IPS-20b (cell line): ENCODE measurements around the gene RTRAF.
A peak's percentile ranks its signal among the peaks of the same experiment; 100 is the strongest.

Experiments
- H3K27ac ChIP-seq: one replicate; pipeline ENCODE4 v1.5.1; 2013; ENCODE audit warnings: low read length
- H3K27me3 ChIP-seq: 2 replicates; pipeline ENCODE4 v1.6.1; 2013; ENCODE audit warnings: mild to moderate bottlenecking, low read length, inconsistent platforms; ENCODE audit not compliant: insufficient read depth
- H3K36me3 ChIP-seq: 2 replicates; pipeline ENCODE4 v1.6.1; 2013; ENCODE audit warnings: low read depth, mild to moderate bottlenecking, inconsistent platforms, low read length, moderate library complexity; ENCODE audit not compliant: insufficient read depth
- H3K4me1 ChIP-seq: 2 replicates; pipeline ENCODE4 v1.6.1; 2013; ENCODE audit warnings: mild to moderate bottlenecking, control low read depth, inconsistent platforms, low read length, moderate library complexity; ENCODE audit not compliant: insufficient read depth
- H3K4me3 ChIP-seq: 2 replicates; pipeline ENCODE4 v1.5.1; 2013; ENCODE audit warnings: mild to moderate bottlenecking, low read length, inconsistent platforms
- H3K9ac ChIP-seq: 2 replicates; pipeline ENCODE4 v1.6.1; 2013; ENCODE audit warnings: low read depth, mild to moderate bottlenecking, inconsistent platforms, low read length, moderate library complexity
- H3K9me3 ChIP-seq: 2 replicates; pipeline ENCODE4 v1.6.1; 2013; ENCODE audit warnings: mild to moderate bottlenecking, low read depth, low read length, inconsistent platforms; ENCODE audit not compliant: insufficient read depth

RTRAF gene

DNA sequence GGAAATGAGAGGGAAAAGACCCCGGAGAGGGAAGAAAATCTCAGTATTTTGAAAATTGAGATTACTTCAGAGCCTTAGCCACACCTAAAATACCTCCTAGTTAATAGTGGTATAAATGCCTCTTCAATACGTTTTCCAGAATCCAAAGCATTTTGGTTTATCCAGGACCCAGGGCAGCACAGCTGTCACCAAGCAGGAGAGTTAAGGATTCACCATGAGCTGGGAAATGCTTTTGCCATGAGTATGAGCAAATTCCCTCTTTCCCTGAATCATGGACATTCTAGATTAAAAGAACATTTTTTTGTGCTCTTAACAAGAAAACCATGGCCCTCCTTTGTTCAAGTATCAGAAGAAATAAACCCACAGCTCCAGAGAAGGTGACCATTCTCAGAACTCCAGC, 21.8 kb upstream of the RTRAF start:
- no peaks in the 10 kb centered on the region for H3K4me1 ChIP-seq
- no peak overlapping the region for H3K4me3 ChIP-seq
- H3K9me3 ChIP-seq, result no peaks in the 10 kb centered on the region
- H3K36me3 ChIP-seq, result no peaks in the 10 kb centered on the region
- H3K9ac ChIP-seq, result no peak overlapping the region
- H3K27ac ChIP-seq, result no peak overlapping the region
- no peaks in the 10 kb centered on the region for H3K27me3 ChIP-seq

DNA sequence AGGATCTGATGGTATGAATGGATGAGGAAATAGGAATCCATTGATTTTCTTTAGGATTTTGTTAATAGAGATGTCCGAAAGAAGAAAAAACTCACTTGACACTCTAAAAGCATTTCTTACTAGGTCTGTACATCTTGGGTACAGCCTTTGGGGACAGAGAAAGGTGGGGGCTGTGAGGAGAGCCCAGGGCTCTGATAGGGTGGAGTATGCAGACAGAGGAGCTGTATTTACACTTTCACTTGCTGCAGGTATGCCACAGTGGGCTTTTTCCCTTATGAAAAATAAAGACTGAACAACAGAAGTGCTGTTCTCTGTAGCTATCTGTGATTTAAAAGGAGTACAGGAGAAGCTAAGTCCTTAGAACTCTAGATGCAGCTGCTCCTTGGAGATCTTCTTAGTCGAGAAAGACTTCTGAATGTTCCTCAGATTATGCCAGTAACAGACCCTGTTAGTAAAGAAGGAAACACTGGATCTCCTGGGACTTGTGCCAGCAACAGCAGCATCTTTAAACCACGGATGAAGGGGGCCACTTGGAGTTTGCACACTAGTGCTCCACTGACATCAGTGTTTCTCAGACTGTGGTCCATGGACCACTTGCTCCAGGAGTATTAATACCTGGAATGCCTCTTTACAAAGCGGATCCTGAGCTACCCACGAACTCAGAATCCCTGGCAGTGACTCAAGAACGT, 19.4 kb upstream of the RTRAF start:
- H3K4me3 ChIP-seq, result no peak overlapping the region
- H3K9ac ChIP-seq, result no peak overlapping the region
- H3K27me3 ChIP-seq, result no peaks in the 10 kb centered on the region
- no peaks in the 10 kb centered on the region for H3K36me3 ChIP-seq
- no peak overlapping the region for H3K27ac ChIP-seq
- H3K9me3 ChIP-seq, result no peaks in the 10 kb centered on the region
- no peaks in the 10 kb centered on the region for H3K4me1 ChIP-seq

DNA sequence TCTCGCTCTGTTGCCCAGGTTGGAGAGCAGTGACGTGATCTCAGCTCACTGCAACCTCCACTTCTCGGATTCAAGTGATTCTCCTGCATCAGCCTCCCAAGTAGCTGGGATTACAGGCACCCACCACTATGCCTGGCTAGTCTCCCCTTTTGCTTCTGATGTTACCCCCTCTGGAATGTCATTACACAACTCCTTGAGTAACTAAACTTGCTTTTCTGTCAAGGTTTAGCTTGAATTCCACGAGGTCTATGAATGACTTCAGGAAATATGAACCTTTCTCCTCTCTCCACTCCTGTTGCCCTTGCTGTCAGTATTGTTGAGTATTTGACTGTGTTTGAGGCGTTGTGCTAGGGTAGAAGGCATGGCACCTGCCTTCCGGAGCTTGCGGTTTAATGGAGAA, 16.8 kb upstream of the RTRAF start:
- no peaks in the 10 kb centered on the region; the same call in 1 of the 2 replicates for H3K4me1 ChIP-seq
- no peaks in the 10 kb centered on the region for H3K36me3 ChIP-seq
- no peaks in the 10 kb centered on the region for H3K9me3 ChIP-seq
- no peak overlapping the region for H3K27ac ChIP-seq
- no peak overlapping the region for H3K4me3 ChIP-seq
- H3K27me3 ChIP-seq, result no peaks in the 10 kb centered on the region
- H3K9ac ChIP-seq, result no peak overlapping the region

DNA sequence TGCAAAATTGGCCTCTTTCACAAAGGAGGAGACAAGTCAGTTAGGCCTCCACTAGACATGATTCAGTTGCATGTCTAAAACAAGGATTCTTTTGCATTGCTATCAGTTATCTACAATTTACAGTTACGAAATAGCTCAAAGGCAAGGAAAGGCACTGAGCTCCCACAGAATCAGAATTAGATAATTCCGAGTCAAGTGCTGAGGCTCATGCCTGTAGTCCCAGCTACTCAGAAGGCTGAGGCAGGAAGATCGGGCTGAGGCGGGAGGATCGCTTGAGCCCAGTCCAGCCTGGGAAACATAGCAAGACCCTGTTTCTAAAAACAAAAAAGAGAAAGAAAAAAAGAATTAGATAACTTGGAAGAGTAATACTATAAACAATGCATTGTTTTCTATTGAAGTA, 12.3 kb upstream of the RTRAF start:
- H3K27ac ChIP-seq, result no peak overlapping the region
- no peak overlapping the region for H3K4me3 ChIP-seq
- no peak overlapping the region for H3K9ac ChIP-seq
- no peaks in the 10 kb centered on the region for H3K9me3 ChIP-seq
- H3K27me3 ChIP-seq, result no peaks in the 10 kb centered on the region; the same call in 1 of the 2 replicates
- no peaks in the 10 kb centered on the region; the same call in 1 of the 2 replicates for H3K4me1 ChIP-seq
- H3K36me3 ChIP-seq, result no peaks in the 10 kb centered on the region

DNA sequence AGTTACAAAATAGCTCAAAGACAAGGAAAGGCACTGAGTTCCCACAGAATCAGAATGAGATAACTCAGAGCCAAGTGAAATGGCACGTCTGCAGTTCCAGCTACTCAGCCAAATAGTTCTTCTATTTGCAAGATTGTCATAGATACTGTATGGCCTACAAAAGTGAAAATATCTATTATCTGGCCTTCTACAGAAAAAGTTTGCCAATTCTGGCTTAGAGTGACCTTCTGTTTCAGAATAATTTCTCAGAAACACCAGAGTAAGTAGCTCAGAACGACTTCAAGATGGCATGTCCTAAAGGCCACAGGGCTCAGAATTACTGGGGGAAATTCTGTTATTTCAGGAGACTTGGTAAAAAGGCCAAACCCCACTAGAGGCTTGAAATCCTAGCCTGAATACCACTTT, 10.7 kb upstream of the RTRAF start:
- H3K4me1 ChIP-seq, result no peaks in the 10 kb centered on the region; the same call in 1 of the 2 replicates
- no peaks in the 10 kb centered on the region; the same call in 1 of the 2 replicates for H3K27me3 ChIP-seq
- no peak overlapping the region for H3K9ac ChIP-seq
- no peak overlapping the region for H3K4me3 ChIP-seq
- no peaks in the 10 kb centered on the region for H3K36me3 ChIP-seq
- no peaks in the 10 kb centered on the region for H3K9me3 ChIP-seq
- no peak overlapping the region for H3K27ac ChIP-seq

DNA sequence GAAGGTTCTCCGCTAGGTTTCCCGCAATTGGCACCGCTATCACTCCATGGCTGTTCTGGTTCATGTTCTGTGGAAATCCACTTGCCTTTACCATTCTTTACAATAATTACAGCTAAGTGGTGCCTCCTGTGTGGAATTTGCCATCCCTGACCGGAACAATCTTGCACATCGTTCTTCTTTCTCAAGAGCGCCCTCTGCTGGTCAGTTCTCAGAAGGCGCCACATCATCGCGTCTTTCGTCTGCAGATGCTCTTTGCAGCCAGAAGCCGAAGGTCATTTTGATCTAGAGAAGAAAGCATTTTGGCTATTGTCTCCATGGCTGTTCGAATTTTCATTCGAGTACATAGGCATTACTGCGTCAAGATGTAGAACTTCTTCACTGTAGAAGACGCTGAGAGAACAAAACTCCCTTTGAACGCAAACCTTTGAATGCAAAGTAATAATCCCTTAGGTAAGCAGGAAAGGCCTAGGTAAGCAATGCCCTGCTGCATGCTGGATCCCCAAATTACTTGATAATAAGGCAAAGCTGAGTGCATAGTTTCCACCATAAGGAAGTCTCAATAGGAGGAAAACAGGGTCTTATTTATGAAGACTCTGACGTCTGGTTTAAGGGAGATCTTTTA, 10.1 kb upstream of the RTRAF start:
- H3K9me3 ChIP-seq, result no peaks in the 10 kb centered on the region
- H3K9ac ChIP-seq, result no peak overlapping the region
- no peak overlapping the region for H3K27ac ChIP-seq
- no peak overlapping the region for H3K4me3 ChIP-seq
- no peaks in the 10 kb centered on the region for H3K36me3 ChIP-seq
- no peaks in the 10 kb centered on the region; the same call in 1 of the 2 replicates for H3K4me1 ChIP-seq
- H3K27me3 ChIP-seq, result no peaks in the 10 kb centered on the region; the same call in 1 of the 2 replicates

DNA sequence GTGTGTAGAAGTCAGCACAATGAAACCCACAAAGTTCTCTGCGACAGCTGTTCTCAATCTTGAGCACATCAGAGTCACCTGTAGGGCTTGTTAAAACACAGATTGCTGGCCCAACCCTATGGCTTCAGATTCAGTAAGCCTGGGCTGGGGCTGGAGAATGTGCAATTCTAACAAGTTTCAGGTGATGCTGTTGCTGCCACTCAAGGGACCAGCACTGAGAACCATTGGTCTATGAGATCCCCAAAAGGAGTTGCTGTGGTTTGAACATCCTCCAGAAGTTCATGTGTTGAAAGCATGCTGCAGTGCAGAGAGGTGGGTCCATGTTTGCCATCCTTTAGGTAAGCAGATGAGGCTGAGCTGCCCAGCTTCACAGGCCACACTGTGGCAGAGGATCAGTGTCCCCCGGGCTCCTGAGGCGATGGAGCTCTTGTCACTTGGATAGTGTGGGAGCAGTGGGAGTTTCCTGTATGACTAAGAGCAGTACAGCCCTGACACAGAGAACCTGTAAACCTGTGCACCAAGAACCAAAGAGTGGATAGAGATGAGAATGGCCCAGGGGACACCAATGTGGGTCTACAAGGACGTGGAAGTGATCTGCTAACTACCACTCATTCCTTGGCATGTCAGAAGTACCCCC, 8.0 kb upstream of the RTRAF start:
- Histone ChIP-seq H3K36me3 (no peaks in the 10 kb centered on the region), H3K27me3 (no peaks in the 10 kb centered on the region; the same call in 1 of the 2 replicates), H3K4me1 (no peaks in the 10 kb centered on the region), H3K4me3 (no peak overlapping the region), H3K27ac (no peak overlapping the region), H3K9ac (no peak overlapping the region), H3K9me3 (no peaks in the 10 kb centered on the region)

DNA sequence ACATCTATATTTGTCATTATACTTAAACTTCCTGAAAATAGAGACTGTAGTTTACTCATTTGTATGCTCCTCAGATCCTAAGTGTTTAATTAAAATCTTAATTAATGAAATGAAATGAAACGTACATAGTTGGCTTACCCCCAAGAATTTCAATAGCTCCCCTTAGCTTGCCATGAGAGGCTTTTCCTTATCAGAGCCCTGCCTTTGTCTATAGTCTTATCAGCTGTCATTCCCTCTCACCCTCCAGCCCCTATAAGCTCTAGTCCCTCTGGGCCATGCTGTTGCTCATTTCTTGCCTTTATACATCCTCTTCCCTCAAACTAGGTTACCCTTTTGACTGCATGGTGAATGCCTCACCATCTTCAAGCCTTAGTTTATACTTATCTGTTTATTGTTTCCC, 1.1 kb upstream of the RTRAF start:
- Histone ChIP-seq H3K36me3 (peaks cover 28% of the 10 kb centered on the region), H3K9me3 (no peaks in the 10 kb centered on the region), H3K27me3 (no peaks in the 10 kb centered on the region), H3K9ac (peak overlapping the region; percentile 100; the same call in 1 of the 2 replicates), H3K4me3 (no peak overlapping the region), H3K27ac (no peak overlapping the region), H3K4me1 (peaks cover 6% of the 10 kb centered on the region; the same call in 1 of the 2 replicates)

DNA sequence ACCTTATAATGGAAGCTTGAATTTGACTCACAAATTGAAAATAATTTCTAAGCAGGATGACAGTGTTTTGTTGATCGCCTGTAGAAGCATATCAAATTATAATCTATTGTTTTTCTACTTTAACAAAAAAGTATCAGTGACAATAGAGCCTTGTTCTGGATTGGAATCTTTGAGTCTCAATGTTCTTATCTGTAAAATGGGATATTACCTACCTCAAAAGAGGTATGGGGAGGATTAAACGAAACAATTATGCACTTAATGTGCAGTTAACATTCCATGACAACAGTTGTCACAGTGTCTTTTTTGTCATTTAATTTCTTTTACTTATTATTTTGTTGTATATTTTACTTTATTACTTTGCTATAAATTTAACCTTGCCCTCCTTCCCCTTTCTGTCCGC, 1.1 kb downstream of the RTRAF start:
- Histone ChIP-seq H3K27me3 (no peaks in the 10 kb centered on the region), H3K4me1 (peaks cover 6% of the 10 kb centered on the region; the same call in 1 of the 2 replicates), H3K4me3 (peak overlapping the region; percentile 100), H3K36me3 (peaks cover 51% of the 10 kb centered on the region), H3K27ac (no peak overlapping the region), H3K9me3 (no peaks in the 10 kb centered on the region), H3K9ac (peak overlapping the region; percentile 100)

DNA sequence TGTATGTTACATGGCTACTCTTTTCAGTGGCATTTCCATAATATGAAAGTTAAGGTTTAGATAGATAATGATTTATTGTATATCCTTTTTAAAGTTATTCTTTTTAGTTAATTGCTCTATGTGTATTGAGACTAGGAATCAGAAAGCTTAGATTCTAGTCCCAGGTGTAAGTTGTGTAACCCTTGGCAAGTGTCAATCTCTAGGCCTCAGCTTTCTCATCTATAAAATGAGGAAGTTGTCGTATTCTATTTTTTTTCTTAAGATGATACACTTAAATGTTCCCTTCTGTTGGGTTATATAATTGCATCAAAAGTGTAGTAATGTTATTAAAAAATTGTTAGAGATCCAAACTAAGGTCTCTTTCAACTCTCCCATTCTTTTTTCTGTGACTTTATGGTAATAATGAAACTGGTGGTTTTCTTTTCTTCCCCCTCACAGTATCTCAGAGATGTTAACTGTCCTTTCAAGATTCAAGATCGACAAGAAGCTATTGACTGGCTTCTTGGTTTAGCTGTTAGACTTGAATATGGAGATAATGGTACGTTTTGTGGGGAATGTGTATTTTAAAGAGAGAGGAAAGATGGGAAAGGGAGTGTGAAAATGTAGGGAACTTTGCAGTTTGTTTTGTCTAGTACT, 4.1 kb downstream of the RTRAF start:
- H3K9ac ChIP-seq, result no peak overlapping the region
- no peak overlapping the region for H3K27ac ChIP-seq
- no peaks in the 10 kb centered on the region for H3K27me3 ChIP-seq
- no peaks in the 10 kb centered on the region for H3K9me3 ChIP-seq
- peaks cover 6% of the 10 kb centered on the region; the same call in 1 of the 2 replicates for H3K4me1 ChIP-seq
- H3K36me3 ChIP-seq, result peaks cover 79% of the 10 kb centered on the region
- no peak overlapping the region for H3K4me3 ChIP-seq

DNA sequence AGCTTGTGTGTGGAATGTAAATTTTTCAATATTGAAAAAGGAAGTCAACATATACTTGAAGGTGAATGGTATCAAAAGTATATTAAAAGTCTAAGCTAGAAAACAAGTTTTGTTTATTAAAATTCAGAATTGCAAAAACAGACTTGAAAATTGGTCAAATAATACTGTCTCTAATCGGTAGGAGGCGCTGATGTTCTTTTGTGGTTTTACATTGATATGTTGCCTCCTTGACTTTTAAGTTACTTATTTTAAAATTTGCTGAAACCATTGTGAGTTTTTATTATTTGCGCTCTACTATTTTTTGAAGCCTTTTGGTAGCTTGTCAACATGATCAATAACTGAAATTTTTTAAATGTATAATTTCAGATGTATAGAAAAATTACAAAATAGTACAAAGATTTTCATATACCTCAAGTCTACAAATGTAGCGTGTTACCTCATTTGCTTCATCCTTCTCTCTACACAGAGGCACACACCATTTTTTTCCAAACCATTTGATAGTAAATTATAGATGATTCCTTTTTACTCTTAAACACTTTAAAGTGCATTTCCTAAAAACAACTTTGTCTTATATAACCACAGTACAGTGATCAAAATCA, 6.9 kb downstream of the RTRAF start:
- Histone ChIP-seq H3K27ac (no peak overlapping the region), H3K4me1 (no peaks in the 10 kb centered on the region), H3K27me3 (no peaks in the 10 kb centered on the region), H3K9ac (no peak overlapping the region), H3K4me3 (no peak overlapping the region), H3K9me3 (no peaks in the 10 kb centered on the region), H3K36me3 (peaks cover 99% of the 10 kb centered on the region)
